ENCODE data around the gene HTRA1. TPM values are rescaled to one million over a fixed set of nuclear protein-coding genes. Genes with fewer than 3 reads are reported as not detected.

Gene HTRA1
- total RNA-seq, 1 donor from 2014 or later = 83.1 TPM

- DNase-seq (ENCODE audit: low spot score) = no peak
- no peak for ATAC-seq
These were observed 88.3 kb downstream of the HTRA1 start for GRCh38 chr10:122549636-122550035.

GRCh38 chr10:122550427-122550826 is 89.1 kb downstream of the HTRA1 start:
- ATAC-seq = no peak

DNA sequence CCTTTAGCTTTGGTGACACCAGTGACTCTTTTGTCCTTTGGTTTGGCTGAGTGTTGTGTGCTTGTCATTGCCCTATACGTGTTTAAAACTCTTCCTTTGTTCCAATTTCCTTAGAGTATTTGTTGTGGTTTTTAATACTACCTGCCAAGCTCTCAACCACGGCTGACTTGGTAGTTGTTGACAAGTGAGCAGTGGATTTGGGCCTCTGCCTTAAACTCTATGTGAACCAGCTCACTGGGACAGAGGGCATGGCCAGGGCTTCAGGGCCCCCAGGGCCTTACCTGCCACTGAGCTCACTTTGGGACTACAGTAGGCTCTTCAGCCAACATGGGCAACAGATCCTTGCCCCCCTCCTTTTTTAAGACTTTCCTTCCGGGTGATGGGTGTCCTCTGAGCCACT is 89.6 kb downstream of the HTRA1 start:
- DNase-seq (ENCODE audit: low spot score) (no peak), ATAC-seq (no peak)

More at GRCh38 chr10:122550427-122550826, 89.1 kb downstream of the HTRA1 start:
- peak; percentile 32 for DNase-seq (ENCODE audit: low spot score)

DNA sequence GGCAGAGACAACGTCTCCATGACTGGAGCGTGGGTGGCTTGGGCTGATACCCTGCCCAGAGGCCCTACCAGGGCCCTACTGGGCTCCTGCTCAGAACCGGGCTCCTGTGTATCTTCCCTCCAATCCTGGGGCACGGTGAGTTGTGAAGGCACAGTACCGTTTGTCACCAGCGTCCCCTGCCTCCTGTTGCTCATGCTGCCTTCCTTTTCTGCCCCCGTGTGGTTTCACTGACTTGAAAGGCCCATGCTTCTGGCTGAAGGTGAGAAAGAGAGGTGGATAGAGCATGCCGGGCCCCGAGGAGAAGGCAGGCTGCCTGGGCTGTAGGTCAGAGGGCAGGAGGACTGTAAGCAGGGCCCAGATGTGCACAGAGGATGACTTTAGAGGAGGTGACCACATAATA is 90.1 kb downstream of the HTRA1 start:
- ATAC-seq = no peak
- no peak for DNase-seq (ENCODE audit: low spot score)

- no peak for ATAC-seq
These were observed 92.0 kb downstream of the HTRA1 start for GRCh38 chr10:122553341-122553740.

GRCh38 chr10:122554131-122555036 is 93.0 kb downstream of the HTRA1 start:
- ATAC-seq (no peak), DNase-seq (ENCODE audit: low spot score) (no peak)

More at GRCh38 chr10:122553341-122553740, 92.0 kb downstream of the HTRA1 start:
- no peak for DNase-seq (ENCODE audit: low spot score)

- DNase-seq (ENCODE audit: low spot score) (no peak), ATAC-seq (no peak)
These were observed 94.1 kb downstream of the HTRA1 start for GRCh38 chr10:122555442-122555841.

GRCh38 chr10:122557516-122557915 is 96.2 kb downstream of the HTRA1 start:
- no peak for ATAC-seq
- DNase-seq (ENCODE audit: low spot score) = no peak

GRCh38 chr10:122558452-122558851 is 97.1 kb downstream of the HTRA1 start:
- DNase-seq (ENCODE audit: low spot score) (no peak), ATAC-seq (no peak)

GRCh38 chr10:122559228-122559627 is 97.9 kb downstream of the HTRA1 start:
- ATAC-seq = no peak

GRCh38 chr10:122560279-122560804 is 99.0 kb downstream of the HTRA1 start, which contains the start of gene DMBT1:
Gene DMBT1, plus strand, starts transcription at chr10:122560754. Its CDS starts 17 bp downstream, at chr10:122560771.
- ATAC-seq (no peak), DNase-seq (ENCODE audit: low spot score) (no peak)

More at GRCh38 chr10:122559228-122559627, 97.9 kb downstream of the HTRA1 start:
- DNase-seq (ENCODE audit: low spot score) = no peak

DNA sequence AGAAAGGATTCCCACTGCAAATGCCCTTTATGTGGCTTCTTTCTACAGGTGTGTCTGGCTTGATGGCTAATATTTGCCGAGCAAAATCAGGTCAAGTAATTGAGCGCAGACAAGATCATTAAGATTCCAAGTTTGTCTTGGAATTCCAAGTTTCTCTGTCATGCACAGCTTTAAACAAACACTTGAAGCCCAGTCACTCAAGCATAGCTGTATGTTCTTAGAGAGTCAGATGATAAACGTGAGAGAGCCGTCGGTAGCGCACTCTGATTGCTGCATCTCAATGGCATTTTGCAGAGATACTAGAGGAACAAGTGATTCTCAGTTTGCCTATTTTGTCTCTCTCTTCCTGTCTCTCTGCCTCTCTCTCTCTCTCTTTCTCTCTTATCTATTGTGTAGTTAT is 99.9 kb downstream of the HTRA1 start:
- no peak for DNase-seq (ENCODE audit: low spot score)
- ATAC-seq = no peak

GRCh38 chr10:122561792-122562191 is 100.4 kb downstream of the HTRA1 start:
- DNase-seq (ENCODE audit: low spot score) (no peak), ATAC-seq (no peak)

Other genes with a start within 250 kb of the HTRA1 start
- 1.5 TPM for gene BTBD16, start 190.3 kb upstream of the HTRA1 start, total RNA-seq
- gene PLEKHA1, start 86.8 kb upstream of the HTRA1 start, total RNA-seq = 21.1 TPM
- gene ARMS2, start 6.9 kb upstream of the HTRA1 start, total RNA-seq = not detected
- 0.15 TPM for gene DMBT1, start 99.2 kb downstream of the HTRA1 start, total RNA-seq
- gene C10orf120, start 238.3 kb downstream of the HTRA1 start, total RNA-seq = not detected

Measured in left lobe of liver (tissue), 2 donors.